GM21390 (cell line): ENCODE measurements around the gene RNASEH2A.

ENCODE experiments used
- ATAC-seq: cut with Tn5 transposase; IDR thresholded peaks from one replicate; pipeline ENCODE4 v1.9.1; 2021; ENCODE audit not compliant: unreplicated experiment

Gene RNASEH2A

DNA sequence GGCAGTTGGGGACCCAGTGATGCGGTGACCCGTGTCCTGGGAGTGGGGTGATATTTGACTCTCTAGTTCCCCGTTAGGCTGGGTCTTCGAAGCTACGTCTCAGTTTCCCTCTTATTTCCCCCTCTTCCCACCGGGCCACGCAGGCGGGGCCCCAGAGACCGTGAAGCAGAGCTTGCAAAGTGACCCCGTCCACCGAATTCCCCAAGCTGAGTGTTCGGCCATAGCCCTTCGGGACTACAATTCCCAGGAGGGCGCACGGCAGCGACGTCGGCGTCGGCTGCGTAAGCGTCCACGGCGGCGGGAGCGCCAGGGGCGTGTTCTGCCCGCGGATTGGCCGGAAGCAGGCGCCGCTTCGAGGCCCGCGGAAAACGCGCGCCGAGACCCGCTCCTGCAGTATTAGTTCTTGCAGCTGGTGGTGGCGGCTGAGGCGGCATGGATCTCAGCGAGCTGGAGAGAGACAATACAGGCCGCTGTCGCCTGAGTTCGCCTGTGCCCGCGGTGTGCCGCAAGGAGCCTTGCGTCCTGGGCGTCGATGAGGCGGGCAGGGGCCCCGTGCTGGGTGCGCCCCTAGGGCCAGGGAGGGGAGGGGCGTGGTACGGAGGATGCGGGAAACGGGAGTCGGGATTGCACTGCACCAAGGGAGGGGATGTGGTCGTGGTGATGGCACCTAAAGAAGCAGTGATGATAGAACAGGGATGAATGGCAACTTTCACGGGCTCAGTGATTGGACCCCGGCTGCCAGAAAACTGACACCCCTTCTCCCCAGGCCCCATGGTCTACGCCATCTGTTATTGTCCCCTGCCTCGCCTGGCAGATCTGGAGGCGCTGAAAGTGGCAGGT, at the start of gene RNASEH2A:
TSS of gene RNASEH2A (plus strand) at position 343 of the 840 bp plus-strand sequence. CDS start at position 433, 90 bp downstream.
- no peak for ATAC-seq

DNA sequence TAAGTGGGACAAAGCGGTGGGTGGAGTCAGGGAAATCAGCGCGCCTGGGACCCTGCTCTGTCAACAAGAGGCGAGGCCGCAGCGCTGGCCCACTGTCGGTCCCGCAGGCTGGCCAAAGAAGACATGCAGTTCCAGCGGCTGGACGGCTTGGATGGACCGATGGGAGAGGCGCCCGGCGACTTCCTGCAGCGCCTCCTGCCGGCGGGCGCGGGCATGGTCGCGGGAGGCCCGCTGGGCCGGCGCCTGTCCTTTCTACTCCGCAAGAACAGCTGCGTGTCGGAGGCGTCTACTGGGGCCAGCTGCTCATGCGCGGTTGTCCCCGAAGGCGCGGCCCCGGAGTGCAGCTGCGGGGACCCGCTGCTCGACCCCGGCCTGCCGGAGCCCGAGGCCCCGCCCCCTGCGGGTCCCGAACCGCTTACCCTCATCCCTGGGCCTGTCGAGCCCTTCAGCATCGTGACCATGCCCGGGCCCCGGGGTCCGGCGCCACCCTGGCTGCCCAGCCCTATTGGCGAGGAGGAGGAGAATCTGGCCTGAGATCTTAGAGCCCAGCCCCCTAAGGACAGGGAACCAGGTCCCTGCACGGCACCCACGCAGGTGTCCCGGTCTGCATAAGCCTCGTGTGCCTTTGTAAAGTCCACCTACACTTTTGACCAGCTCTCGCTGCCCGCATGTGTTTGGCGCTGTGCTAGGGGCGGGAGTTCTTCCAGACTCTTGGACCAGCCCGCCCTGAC, 48.7 kb upstream of the RNASEH2A start:
- ATAC-seq, result no peak

DNA sequence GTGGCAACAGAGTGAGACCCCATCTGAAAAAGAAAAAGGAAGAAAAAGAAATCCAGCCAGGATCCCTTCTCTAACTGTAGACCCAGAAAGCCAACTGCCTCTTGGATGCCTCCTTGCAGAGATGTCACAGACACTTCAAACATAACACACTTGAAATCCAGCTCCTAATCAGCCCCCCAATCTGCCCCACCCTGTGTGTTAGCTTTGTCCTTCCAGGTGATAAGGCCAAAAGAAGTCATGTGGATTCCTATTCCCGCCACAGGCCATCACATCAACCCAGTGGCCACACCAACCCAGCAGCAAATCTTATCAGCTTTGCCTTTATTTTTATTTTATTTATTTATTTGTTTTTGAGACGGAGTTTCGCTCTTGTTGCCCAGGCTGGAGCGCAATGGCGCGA, 46.7 kb upstream of the RNASEH2A start:
- ATAC-seq, result no peak

DNA sequence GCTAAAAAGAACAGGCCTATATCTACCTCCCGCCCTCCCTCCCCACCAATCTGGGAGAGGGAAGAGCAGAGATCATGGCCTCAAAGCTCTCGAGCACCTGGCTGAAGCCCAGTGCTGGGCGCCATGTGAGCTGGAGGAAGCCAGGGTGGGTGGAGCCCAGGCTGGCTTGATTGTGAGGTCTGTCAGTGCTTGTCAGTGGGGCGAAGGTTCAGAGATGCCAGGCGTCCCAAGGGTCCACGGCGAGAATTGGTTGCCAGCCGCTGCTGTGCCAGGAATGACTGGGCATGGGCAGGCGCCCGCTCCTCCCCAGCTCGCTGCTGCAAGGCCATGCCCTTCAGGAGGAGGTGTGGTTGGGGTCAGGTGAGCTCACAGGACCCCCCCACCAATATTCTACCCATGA, 43.3 kb upstream of the RNASEH2A start:
- ATAC-seq, result no peak

DNA sequence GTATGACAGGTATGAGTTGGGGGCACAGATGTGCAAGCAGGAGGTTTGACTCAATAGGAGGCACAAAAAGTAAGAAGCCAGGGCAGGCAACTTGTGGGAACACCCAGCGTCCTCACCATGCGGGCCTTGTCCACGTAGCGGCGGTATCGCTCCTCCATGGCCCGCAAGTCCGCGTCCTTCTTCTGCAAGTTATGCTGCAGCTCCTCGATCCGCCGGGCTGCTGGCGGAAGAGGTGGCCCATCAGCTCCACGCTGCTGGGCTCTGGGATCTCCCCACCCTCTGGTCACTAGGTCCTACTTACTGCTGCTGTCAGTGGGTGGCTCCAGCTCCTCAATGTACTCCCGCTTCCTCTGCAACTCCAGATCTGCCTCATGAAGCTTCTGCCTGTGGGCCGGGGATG, 41.7 kb upstream of the RNASEH2A start:
- ATAC-seq, result no peak

DNA sequence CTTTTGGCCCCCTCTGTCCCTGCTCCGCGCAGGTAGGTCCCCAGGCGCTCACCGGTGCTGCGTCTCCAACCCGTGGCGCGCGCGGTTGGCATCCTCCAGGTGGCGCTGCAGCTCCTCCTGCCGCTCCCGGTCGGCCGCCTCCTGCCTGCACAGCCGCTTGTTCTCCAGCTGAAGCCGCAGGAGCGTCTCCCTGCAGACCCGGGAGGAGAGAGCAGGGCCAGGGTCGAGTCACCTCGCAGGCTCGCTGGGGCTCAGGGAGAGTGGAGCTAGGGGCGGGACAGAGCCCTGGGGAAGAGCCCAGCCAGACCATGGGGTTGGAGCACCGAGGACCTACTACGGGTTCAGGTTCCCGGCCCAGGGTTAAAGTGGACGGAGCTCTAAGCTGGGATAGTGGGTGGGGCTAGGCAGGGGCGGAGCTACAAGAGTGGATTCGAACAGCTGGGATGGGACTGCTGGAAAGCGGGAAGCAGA, 40.3 kb upstream of the RNASEH2A start:
- no peak for ATAC-seq

DNA sequence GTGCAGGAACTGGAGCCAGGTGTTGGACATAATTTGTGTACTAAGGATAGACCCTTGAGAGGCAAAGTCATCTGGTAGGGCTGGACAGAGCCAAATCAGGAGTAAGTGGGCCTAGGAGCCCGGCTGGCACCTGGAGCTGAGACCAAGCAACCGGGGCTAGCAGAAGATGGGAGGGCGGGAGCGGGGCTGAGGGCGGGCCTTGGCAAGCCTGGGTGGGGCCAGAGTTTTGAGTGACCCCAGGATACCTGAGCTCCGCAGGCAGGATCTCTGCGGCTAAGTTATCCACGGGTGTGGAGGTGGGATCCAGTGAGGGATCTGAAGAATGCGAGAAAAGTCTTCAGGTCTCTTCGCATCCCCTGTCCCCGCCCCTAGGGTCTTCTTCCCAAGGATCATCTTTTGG, 39.2 kb upstream of the RNASEH2A start:
- ATAC-seq, result no peak

DNA sequence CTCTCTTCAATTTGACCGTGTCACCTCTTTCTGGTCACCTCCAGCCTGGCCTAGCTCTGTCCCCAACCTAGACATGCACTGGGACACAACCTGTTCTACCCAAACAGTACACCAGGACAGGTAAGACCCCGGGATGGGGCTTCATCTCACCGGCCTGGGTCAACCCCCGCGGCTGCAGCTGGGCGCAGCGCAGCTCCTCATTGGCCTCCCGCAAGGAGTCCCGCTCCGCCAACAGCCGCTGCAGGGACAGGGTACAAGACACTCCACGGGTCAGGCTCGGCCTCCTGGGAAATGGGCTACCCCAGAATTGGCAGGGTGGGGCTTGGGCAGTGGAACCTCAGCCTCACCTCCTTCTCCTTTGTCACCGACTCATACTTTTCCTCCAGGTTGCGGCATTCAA, 38.7 kb upstream of the RNASEH2A start:
- no peak for ATAC-seq

DNA sequence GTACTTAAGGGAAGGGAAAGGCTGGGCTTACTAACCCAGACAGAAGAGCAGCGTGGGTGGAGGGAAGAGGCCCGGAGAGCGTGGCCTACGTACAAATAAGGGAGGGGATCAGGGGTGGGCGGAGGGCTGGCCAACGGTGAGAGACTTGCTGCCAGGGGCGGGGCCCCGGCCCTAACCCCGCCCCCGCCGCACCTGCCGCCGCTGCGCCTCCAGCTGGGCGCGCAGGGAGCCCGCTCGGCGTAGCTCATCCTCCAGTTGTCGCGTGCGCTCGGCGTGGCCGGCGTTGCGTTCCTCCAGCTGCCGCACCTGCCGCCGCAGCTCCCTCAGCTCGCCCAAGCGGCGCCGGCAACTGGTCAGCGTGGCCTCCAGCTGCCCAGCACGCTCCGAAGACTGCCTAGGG, 36.7 kb upstream of the RNASEH2A start:
- ATAC-seq, result no peak

DNA sequence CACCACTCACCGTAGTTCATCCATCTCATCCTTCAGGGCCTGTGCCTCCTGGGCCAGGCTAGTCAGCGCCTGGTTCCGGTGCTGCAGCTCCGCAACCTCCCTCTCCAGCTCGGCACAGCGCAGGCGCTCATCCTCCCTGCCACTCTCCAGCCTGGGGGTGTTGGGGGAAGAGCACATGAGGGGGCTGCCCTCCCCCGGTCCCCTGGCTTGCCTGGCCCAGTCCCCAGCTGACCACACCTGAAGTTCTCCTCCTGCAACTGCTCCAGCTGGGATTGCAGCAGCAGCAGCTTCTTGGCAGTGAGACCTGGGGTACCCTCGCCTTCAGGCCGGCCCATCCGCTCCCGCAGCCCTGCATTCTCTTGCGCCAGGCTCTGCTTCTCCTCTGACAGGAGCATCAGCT, 35.5 kb upstream of the RNASEH2A start:
- no peak for ATAC-seq

DNA sequence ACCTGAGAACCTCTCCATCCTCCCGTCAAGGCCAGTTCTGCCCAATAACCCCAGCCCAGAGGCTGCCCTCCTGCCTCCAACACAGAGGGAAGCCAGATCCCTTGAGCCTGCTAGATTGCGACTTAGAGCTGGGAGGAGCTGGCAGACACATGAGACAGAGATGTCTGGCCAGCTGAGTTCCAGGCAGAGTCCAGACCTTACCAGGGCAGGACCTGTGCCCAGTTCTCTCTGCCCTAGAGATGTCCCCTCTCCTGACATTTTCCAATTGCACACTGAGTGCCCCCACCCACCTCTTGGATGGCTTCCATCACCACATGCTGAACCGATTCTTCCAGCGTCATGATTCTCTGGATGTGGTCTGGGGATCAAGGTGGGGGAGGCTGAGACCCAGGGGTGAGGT, 34.1 kb upstream of the RNASEH2A start:
- ATAC-seq, result no peak

DNA sequence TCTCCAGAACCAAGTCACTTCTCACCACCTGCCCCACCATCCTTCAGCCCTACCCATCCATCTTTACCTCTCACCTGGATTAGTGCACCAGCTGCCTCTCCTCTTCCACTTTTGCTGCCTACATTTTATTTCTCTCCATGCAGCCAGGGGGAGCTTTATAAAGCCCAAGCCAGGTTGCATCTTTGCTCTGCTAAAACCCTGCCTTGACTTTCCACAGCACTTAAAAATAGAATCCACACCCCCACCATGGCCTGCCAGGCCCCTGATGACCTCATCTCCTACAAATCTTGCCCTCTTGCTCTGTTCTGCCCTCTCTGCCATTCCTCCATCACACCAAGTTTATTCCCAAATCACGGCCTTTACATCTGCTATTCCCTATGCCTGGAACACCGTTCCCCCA, 32.8 kb upstream of the RNASEH2A start:
- no peak for ATAC-seq

DNA sequence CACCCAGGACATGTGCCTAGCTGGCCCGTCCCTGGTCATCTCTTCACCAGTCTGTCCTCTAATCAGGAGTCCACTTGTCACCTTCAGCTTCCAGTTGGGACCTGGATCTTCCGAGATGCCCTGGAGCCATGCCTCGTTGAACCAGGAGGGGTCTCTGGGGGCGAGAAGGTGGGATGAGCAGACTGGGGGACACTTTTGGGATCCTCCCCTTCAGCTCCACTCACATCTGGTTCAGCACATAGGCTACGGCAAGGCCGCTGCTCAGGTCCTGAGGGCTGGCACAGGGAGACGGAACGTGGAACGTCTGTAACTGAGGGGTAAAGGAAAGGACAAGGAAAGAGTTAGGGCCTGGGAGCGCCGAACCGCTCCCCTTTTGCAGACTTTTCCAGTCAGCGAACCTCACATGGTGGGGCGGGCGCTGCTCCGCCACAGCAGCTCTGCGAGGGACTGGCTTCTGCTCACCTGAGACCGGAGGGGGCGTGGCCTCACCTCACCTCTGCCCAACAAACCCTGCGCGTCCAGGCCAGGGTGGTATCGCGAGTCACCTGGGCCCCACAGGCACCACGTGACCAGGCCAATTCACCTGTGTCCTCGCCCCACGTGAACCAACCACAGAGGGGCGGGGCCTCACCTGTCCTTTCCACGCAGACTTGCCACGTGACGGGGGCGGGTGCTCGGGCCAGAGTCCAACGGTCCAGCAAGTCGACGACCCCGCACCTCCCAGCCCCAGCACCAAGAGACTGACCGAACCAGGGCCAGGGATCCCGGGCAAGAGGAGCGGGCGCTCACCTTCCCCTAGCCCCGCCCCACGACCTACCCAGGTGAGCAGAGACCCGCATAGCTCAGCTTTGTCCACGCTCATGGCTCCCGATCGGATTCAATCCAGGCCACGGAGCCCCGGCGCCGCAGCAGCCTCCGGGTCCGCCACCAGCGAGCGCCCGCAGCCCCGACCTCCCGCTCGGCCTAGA, 31.5 kb upstream of the RNASEH2A start, which contains the start of gene HOOK2:
TSS of gene HOOK2 (minus strand) at position 965 of the 968 bp plus-strand sequence. CDS start at position 862, 103 bp downstream.
- peak; percentile 8 for ATAC-seq

DNA sequence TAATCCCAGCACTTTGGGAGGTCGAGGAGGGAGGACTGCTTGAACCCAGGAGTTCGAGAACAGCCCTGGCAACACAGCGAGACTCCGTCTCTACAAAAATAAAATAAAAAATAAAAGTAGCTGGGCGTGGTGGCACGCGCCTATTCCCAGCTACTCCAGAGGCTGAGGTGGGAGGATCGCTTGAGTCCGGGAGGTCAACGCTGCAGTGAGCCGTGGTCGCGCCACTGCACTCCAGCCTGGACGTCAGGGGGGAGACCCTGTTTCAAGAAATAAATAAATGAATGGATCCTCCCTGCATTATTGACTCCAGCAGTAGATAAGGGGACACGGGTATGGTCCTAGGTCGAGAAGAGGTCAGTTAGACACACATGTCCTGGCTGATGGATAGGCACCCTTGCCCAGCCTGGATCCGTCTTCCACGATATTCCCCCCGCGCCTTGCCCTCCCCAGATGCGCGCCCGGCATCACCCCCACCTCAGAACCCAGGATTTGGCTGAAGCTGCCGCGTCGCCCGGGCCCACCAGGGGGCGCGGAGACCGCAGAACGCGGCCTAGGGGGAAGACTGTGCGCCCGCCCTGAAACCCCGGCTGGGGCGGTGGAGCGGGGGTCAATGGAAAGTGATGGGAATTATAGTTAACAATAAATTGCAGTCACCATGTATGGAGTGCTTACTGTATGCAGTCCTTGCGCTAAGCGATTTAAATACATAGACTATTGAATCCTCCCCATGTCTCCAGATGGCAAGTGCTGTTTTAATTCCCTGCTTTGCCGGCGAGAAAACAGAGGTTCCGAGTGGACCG, 29.0 kb upstream of the RNASEH2A start:
- peak; percentile 31 for ATAC-seq

DNA sequence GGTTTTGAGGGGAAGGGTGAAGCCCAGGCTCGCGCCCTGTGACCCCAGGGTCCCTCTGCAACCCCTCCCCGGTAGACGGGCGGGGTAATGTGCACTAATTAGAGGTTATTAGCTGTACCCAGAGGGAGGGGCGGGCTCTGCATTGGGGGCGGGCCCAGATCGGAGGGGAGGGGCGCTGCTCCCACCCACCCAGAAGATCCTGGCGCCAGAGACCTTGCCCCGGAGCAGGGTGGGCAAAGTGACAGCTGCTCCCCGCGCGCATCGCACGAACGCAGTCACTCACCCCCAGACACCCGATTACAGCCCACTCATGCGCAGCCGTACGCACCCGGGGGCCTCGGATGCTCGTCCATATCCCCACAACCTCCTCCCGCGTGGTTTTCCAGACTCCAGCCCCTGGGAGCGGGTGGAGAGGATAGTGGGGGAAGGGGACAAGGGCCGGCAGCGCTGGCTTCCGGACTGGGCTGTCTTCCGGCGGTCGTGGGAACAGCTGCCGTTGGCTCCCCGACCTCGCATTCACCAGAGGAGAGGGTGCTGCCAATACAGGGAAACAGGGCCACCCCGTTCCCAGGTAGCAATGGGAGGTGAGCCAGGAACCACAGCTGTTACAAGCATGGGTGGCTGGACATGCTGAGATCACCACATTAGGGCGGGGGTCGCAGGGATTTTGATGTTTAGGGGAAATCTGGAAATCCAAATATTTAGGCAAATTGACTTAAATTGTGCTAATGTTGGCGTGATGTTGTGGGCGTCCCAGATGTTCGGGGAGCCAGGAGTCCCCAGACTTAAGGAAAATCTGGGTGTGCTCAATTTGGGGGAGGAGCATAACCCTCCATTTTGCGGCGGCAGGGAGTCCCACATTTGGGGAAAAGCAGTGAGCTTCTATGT, 28.1 kb upstream of the RNASEH2A start:
- ATAC-seq, result no peak

DNA sequence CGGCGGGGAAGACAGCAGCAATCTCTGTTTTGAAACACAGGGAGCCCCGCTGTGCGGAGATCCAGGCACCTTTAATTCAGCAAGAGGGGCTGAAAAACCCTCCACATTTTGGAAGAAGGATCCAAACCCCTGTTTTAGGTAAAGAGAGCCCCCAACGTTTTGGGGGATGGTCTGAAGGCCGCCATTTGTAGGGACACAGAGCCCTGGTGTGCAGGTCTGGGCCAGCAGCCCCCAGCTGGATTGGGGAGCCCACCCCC, 27.6 kb upstream of the RNASEH2A start:
- no peak for ATAC-seq

DNA sequence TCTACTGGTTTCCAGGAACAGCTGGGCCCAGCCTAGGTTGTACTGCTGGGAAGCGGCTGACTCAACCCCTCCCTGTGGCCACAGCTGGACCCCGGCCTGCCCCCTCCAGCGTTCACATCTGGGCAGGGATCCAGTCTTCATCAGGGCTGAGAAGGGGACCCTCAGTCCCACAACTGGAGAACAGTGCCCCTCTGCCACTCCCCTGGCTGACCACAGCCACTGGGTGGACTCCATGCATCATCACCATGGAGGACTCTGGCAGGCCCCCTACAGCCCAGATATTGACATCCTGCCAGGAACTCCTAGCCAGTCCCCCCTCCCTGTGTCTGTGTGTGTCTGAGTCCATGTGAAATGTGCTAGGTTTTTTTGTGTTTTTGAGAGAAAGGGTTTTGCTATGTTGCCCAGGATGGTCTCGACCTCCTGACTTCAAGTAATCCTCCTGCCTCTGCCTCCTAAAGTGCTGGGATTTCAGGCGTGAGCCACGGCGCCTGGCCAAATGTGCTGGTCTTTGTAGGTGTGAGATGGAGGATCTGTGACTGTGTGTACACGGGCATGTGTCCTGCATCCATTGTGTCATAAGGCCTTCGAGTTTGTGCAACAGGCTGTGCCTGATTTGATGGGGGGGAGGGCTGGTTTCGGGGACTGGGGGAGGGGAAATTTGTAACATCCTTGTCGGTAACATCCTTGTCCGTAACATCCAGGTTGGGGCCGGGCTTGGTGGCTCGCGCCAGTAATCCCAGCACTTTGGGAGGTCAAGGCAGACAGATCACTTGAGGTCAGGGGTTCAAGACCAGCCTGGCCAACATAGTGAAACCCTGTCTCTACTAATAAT, 27.0 kb upstream of the RNASEH2A start:
- ATAC-seq, result no peak

DNA sequence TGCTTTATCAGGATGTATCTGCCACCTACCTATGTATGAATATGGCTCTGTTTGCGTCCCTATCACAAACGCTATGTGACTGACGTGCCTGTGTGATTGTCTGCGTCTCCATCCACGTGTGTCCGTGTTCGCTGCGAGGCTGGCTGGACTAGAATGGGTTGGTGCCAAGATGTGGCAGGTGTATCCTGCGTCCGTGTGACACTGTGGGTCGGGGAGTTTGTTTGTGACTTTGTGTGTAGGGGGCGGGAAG, 24.3 kb upstream of the RNASEH2A start:
- no peak for ATAC-seq
